ENCODE measurements around the gene APBB2. TPM values are rescaled to one million over a fixed set of nuclear protein-coding genes. Genes with fewer than 3 reads are reported as not detected.

Gene APBB2
- total RNA-seq, 2 donors from 2014 or later = 17.4 to 56.6 TPM

DNA sequence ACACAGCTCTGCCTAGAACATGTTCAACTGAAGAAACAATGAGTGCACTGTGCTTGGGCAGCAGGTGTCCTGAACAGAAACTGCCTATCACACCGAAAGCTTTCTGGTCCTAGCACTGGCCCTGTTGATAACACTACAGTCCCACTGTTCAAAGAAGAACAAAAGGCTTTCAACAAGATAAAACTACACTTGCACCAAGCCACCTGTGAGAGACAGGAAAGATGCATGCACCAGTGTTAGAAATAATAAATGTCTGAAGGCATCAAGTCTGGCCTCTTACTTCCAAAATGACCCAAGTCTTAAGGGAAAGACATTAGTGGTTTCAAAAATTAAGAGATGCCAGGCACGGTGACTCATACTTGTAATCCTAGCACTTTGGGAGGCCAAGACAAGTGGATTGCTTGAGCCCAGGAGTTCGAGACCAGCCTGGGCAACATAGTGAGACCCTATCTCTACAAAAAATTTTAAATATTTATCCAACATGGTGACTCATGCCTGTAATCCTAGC, 68.7 kb downstream of the APBB2 start:
- intact Hi-C loops (cut with DNase I) = no loop called here
- Histone ChIP-seq H3K4me1 (replicated peaks) (peaks cover 4% of the 10 kb centered on the region), H3K36me3 (no peaks in the 10 kb centered on the region), H3K4me3 (no peak overlapping the region), H3K9me3 (no peaks in the 10 kb centered on the region), H3K27ac (no peak overlapping the region), H3K27me3 (replicated peaks; ENCODE audit: insufficient read depth) (no peaks in the 10 kb centered on the region)
- TF ChIP-seq POLR2A (IDR thresholded peaks at IDR 0.05) (no peak), POLR2AphosphoS5 (IDR thresholded peaks at IDR 0.05) (no peak)
- TF ChIP-seq, protein P1, sequence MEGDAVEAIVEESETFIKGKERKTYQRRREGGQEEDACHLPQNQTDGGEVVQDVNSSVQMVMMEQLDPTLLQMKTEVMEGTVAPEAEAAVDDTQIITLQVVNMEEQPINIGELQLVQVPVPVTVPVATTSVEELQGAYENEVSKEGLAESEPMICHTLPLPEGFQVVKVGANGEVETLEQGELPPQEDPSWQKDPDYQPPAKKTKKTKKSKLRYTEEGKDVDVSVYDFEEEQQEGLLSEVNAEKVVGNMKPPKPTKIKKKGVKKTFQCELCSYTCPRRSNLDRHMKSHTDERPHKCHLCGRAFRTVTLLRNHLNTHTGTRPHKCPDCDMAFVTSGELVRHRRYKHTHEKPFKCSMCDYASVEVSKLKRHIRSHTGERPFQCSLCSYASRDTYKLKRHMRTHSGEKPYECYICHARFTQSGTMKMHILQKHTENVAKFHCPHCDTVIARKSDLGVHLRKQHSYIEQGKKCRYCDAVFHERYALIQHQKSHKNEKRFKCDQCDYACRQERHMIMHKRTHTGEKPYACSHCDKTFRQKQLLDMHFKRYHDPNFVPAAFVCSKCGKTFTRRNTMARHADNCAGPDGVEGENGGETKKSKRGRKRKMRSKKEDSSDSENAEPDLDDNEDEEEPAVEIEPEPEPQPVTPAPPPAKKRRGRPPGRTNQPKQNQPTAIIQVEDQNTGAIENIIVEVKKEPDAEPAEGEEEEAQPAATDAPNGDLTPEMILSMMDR (IDR thresholded peaks at IDR 0.05) = no peak
- WGBS = 63% methylated on average over 3 of the region's 3 CpGs
- no peak for DNase-seq (ENCODE audit: low spot score)

DNA sequence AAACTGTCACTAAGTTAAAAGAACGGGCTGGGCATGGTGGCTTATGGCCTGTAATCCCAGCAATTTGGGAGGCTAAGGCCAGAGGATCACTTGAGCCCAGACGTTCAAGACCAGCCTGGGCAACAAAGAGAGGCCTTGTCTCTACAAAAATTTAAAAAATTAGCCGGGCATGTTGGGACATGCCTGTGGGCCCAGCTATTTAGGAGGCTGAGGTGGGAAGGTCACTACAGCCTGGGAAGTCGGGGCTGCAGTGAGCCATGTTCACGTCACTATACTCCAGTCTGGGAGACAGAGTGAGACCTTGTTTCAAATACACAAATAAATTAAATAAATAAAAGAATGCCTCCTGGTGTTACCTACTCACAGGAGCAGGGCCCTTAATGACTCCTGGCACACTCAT, 69.5 kb downstream of the APBB2 start:
- Histone ChIP-seq H3K27me3 (replicated peaks; ENCODE audit: insufficient read depth) (no peaks in the 10 kb centered on the region), H3K4me3 (no peak overlapping the region), H3K4me1 (replicated peaks) (peaks cover 4% of the 10 kb centered on the region), H3K27ac (peak overlapping the region; percentile 22 to 26), H3K36me3 (no peaks in the 10 kb centered on the region), H3K9me3 (no peaks in the 10 kb centered on the region)
- WGBS = 57% methylated on average over 5 of the region's 5 CpGs
- intact Hi-C loops (cut with DNase I) = loop anchor here (5.0 kb wide), 1 partner anchor 78 kb away; no protein-coding TSS in a partner anchor
- no peak for TF ChIP-seq POLR2A (IDR thresholded peaks at IDR 0.05)
- TF ChIP-seq POLR2AphosphoS5 (IDR thresholded peaks at IDR 0.05) = no peak
- TF ChIP-seq, protein P1 (IDR thresholded peaks at IDR 0.05) = no peak
- no peak for DNase-seq (ENCODE audit: low spot score)

DNA sequence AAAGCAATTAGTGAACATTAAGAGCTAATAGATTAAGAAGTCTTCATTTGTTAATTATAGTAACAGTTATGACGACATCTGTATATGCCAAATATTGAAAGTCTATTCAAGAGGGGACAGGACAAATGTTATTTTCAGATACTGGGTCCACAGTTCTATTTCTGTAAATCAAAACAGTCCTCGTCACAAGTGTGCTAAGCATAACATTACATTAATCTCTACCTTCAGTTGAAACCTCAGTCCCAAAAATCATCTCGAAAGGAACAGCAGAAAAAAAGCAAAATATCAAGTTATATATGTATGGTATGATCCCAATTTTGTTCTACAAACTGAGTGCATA, 70.3 kb downstream of the APBB2 start:
- no peak for DNase-seq (ENCODE audit: low spot score)
- intact Hi-C loops (cut with DNase I) = loop anchor here (5.0 kb wide), 1 partner anchor 77 kb away; no protein-coding TSS in a partner anchor
- TF ChIP-seq POLR2AphosphoS5 (IDR thresholded peaks at IDR 0.05) (no peak), POLR2A (IDR thresholded peaks at IDR 0.05) (no peak)
- TF ChIP-seq, protein P1 (IDR thresholded peaks at IDR 0.05) = no peak
- Histone ChIP-seq H3K36me3 (no peaks in the 10 kb centered on the region), H3K27ac (peak overlapping the region; percentile 61 to 72), H3K9me3 (no peaks in the 10 kb centered on the region), H3K27me3 (replicated peaks; ENCODE audit: insufficient read depth) (no peaks in the 10 kb centered on the region), H3K4me1 (replicated peaks) (peaks cover 4% of the 10 kb centered on the region), H3K4me3 (no peak overlapping the region)
- 63% methylated on average over 3 of the region's 3 CpGs for WGBS

DNA sequence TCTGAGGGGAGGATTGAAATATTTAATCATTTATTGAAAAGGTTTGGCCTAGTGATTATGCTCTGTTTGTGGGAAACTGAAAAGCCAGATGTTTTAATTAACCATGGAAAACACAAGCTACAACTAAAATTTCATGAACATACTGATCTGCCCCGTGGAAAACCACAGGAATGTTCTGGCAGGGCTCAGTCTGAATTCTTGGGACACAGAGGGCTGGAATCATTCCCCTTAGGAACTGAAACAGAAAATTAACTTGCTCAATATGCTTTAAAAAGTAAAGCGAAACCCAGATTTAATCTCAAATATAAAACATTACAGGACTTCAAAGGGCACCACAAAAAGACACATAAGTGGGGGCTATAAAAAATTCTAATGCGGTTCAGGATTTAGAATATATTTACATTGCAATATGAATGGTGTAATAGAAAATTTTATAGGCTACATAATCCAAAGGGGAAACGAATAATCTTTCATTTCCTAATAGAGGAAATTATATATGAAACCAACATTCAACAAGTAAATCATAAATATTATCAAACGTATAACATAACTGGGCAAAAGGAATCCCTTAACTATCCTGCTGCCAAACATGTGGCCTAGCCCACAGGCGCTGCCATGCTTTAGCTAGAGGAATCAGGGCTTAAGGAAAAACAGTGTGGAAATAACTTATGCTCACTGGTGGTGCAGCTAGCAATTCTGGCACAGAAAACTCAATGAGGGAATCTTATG, 70.9 kb downstream of the APBB2 start:
- TF ChIP-seq, protein P1 (IDR thresholded peaks at IDR 0.05) = no peak
- TF ChIP-seq POLR2AphosphoS5 (IDR thresholded peaks at IDR 0.05) = peak; percentile 46
- whole genome bisulfite sequencing = 12% methylated on average over 6 of the region's 6 CpGs
- intact Hi-C loops (cut with DNase I) = loop anchor here (5.0 kb wide), 1 partner anchor 76 kb away; no protein-coding TSS in a partner anchor

More for the DNA sequence above, 70.9 kb downstream of the APBB2 start:
- Histone ChIP-seq H3K27me3 (replicated peaks; ENCODE audit: insufficient read depth) (no peaks in the 10 kb centered on the region), H3K4me3 (no peak overlapping the region), H3K4me1 (replicated peaks) (peaks cover 4% of the 10 kb centered on the region), H3K27ac (peak overlapping the region; percentile 61 to 72), H3K36me3 (no peaks in the 10 kb centered on the region), H3K9me3 (no peaks in the 10 kb centered on the region)
- peak; percentile 58 for DNase-seq (ENCODE audit: low spot score)

Measured in prostate gland (tissue), 2 donors.